Aorta (tissue), 5 donors: ENCODE measurements around the gene EEPD1. TPM values are rescaled to one million over a fixed set of nuclear protein-coding genes. Genes with fewer than 3 reads are reported as not detected.

Experiments
- ATAC-seq: fragments of 200-7000 bp; cut with Tn5 transposase; one replicate; pipeline ENCODE4 v1.9.1; 2022; ENCODE audit warnings: moderate library complexity; ENCODE audit not compliant: low FRiP score
- DNase-seq, 2 donors: peaks; one replicate each; pipeline ENCODE4 v3.0.0-alpha.2; 2020
- H3K27ac ChIP-seq, 2 donors: one replicate each; pipeline ENCODE4 v1.5.1; 2013; ENCODE audit warnings: low read length in 2 of 2, mild to moderate bottlenecking in 2 of 2, moderate library complexity in 2 of 2, control low read depth in 1 of 2, inconsistent platforms in 1 of 2, low read depth in 1 of 2
- H3K27me3 ChIP-seq, 2 donors: one replicate each; pipeline ENCODE4 v1.6.1; 2013; ENCODE audit warnings: control low read depth in 1 of 2, low read length in 1 of 2, mild to moderate bottlenecking in 1 of 2, moderate library complexity in 1 of 2; ENCODE audit not compliant: insufficient read depth in 2 of 2, control insufficient read depth in 1 of 2
- H3K36me3 ChIP-seq, 2 donors: one replicate each; pipeline ENCODE4 v1.6.1; 2013; ENCODE audit warnings: control low read depth in 1 of 2, low read length in 1 of 2, mild to moderate bottlenecking in 1 of 2; ENCODE audit not compliant: insufficient read depth in 2 of 2, control insufficient read depth in 1 of 2
- H3K4me1 ChIP-seq, 2 donors: one replicate each; pipeline ENCODE4 v1.6.1; 2013; ENCODE audit warnings: low read length in 2 of 2, control low read depth in 1 of 2, mild to moderate bottlenecking in 1 of 2, moderate library complexity in 1 of 2; ENCODE audit not compliant: insufficient read depth in 2 of 2, control insufficient read depth in 1 of 2
- H3K4me3 ChIP-seq, 2 donors: one replicate each; pipeline ENCODE4 v1.5.1; 2013; ENCODE audit warnings: low read length in 2 of 2, control low read depth in 1 of 2, mild to moderate bottlenecking in 1 of 2
- H3K9me3 ChIP-seq: one replicate; pipeline ENCODE4 v1.6.1; 2013; ENCODE audit warnings: mild to moderate bottlenecking, low read length; ENCODE audit not compliant: control insufficient read depth
- WGBS, 2 donors: extraction: QIAGEN DNeasy Blood & Tissue Kit; methylation state at CpG; one replicate each; pipeline ENCODE4 v1.1.7; 2013; 5-methylcytosine and 5-hydroxymethylcytosine counted together
- intact Hi-C, 2 donors: fragments of 100-400 bp; cut with DNase I; formaldehyde crosslinking; loops; one replicate each; pipeline versions ENCODE4 v1.14.2 to v1.15.0; 2022
- polyA plus RNA-seq, 2 donors: library from polyadenylated mRNA; stranded (reverse); fragments of 200-250 nt; gene quantifications; one replicate each; pipeline ENCODE4 v1.2.3, GENCODE V29; 2013
- total RNA-seq, 2 donors: library from RNA; stranded (reverse); fragmentation: NEBNext Ultra II Directional; extraction: Animal tissue kit (Norgen Biotek cat#: 25700); gene quantifications; one replicate each; pipeline ENCODE4 v1.2.1, GENCODE V29; 2021
- donor health status: healthy with polysubstance abuse.
- donor health status: Bipolar disorder and iron deficiency.
- donor health status: DM: no; HTN: no; CAD: no.
- donor health status: DM: no; HTN: no; CAD: no.
- donor health status: DM: yes; HTN: yes; CAD: no.

EEPD1 gene
- total and polyA plus RNA-seq, 4 donors = 12.4 to 100 (median 14.9) TPM

GRCh38 chr7:36202398-36202797 is 49.3 kb downstream of the EEPD1 start:
- Histone ChIP-seq H3K9me3 (no peaks in the 10 kb centered on the region), H3K4me1 (peaks cover 2 to 5% of the 10 kb centered on the region in 2 donors), H3K27me3 (no peaks in the 10 kb centered on the region), H3K4me3 (no peak overlapping the region), H3K27ac (no peak overlapping the region), H3K36me3 (no peaks in the 10 kb centered on the region)
- 29 to 34% methylated on average over 9 of the region's 9 CpGs for WGBS, 2 donors
- no peak for DNase-seq
- ATAC-seq = no peak
- intact Hi-C loops = no loop called here

GRCh38 chr7:36203071-36203790 is 50.2 kb downstream of the EEPD1 start:
- intact Hi-C loops = no loop called here
- Histone ChIP-seq H3K27ac (no peak overlapping the region), H3K4me3 (no peak overlapping the region), H3K4me1 (peaks cover 2 to 12% of the 10 kb centered on the region in 2 donors), H3K9me3 (no peaks in the 10 kb centered on the region), H3K27me3 (no peaks in the 10 kb centered on the region), H3K36me3 (no peaks in the 10 kb centered on the region)
- 78 to 79% methylated on average over 8 of the region's 8 CpGs for WGBS, 2 donors
- DNase-seq = no peak
- ATAC-seq = no peak

GRCh38 chr7:36204044-36204663 is 51.1 kb downstream of the EEPD1 start:
- no peak for DNase-seq
- peaks cover 2 to 12% of the 10 kb centered on the region in 2 donors for H3K4me1 ChIP-seq
- H3K27me3 ChIP-seq = no peaks in the 10 kb centered on the region
- H3K27ac ChIP-seq = no peak overlapping the region
- no peak overlapping the region for H3K4me3 ChIP-seq
- WGBS, 2 donors = 93 to 96% methylated on average over 5 of the region's 5 CpGs
- no peak for ATAC-seq
- H3K36me3 ChIP-seq = no peaks in the 10 kb centered on the region
- no peaks in the 10 kb centered on the region for H3K9me3 ChIP-seq
- intact Hi-C loops = no loop called here

GRCh38 chr7:36204929-36205635 is 52.0 kb downstream of the EEPD1 start:
- Histone ChIP-seq H3K9me3 (no peaks in the 10 kb centered on the region), H3K27ac (no peak overlapping the region), H3K27me3 (no peaks in the 10 kb centered on the region), H3K4me3 (no peak overlapping the region), H3K36me3 (no peaks in the 10 kb centered on the region), H3K4me1 (peaks cover 2 to 16% of the 10 kb centered on the region in 2 donors)
- 79 to 85% methylated on average over 6 of the region's 6 CpGs for WGBS, 2 donors
- no peak for ATAC-seq
- intact Hi-C loops = loop anchor here in 1 of 2 donors (5.0 kb wide), 2 partner anchors 48 to 77 kb away; no protein-coding TSS in a partner anchor
- DNase-seq = no peak

GRCh38 chr7:36205803-36206202 is 52.7 kb downstream of the EEPD1 start:
- 84 to 88% methylated on average over 6 of the region's 6 CpGs for WGBS, 2 donors
- peaks cover 2 to 16% of the 10 kb centered on the region in 2 donors for H3K4me1 ChIP-seq
- no peak for DNase-seq

GRCh38 chr7:36207451-36208291 is 54.6 kb downstream of the EEPD1 start:
- peak; percentile 79 to 84 for DNase-seq
- Histone ChIP-seq H3K4me3 (no peak overlapping the region), H3K36me3 (no peaks in the 10 kb centered on the region), H3K27me3 (no peaks in the 10 kb centered on the region), H3K4me1 (peaks cover 2 to 13% of the 10 kb centered on the region in 2 donors), H3K27ac (peak overlapping the region in 1 of 2 donors; percentile 64), H3K9me3 (no peaks in the 10 kb centered on the region)
- ATAC-seq = peak; percentile 72
- 25 to 29% methylated on average over 10 of the region's 10 CpGs for WGBS, 2 donors
- intact Hi-C loops = loop anchor here in 1 of 2 donors (5.0 kb wide), 2 partner anchors 50 to 75 kb away; no protein-coding TSS in a partner anchor

More at GRCh38 chr7:36205803-36206202, 52.7 kb downstream of the EEPD1 start:
- no peaks in the 10 kb centered on the region for H3K36me3 ChIP-seq
- H3K27me3 ChIP-seq = no peaks in the 10 kb centered on the region
- intact Hi-C loops = loop anchor here in 1 of 2 donors (5.0 kb wide), 2 partner anchors 49 to 76 kb away; no protein-coding TSS in a partner anchor
- no peak for ATAC-seq
- no peak overlapping the region for H3K4me3 ChIP-seq
- H3K27ac ChIP-seq = no peak overlapping the region
- no peaks in the 10 kb centered on the region for H3K9me3 ChIP-seq

GRCh38 chr7:36208426-36208825 is 55.4 kb downstream of the EEPD1 start:
- DNase-seq = no peak
- intact Hi-C loops = loop anchor here in 1 of 2 donors (5.0 kb wide), 2 partner anchors 51 to 74 kb away; no protein-coding TSS in a partner anchor
- Histone ChIP-seq H3K36me3 (no peaks in the 10 kb centered on the region), H3K27ac (peak overlapping the region in 1 of 2 donors; percentile 18), H3K4me1 (peaks cover 2 to 13% of the 10 kb centered on the region in 2 donors), H3K9me3 (no peaks in the 10 kb centered on the region), H3K27me3 (no peaks in the 10 kb centered on the region), H3K4me3 (no peak overlapping the region)
- ATAC-seq = no peak
